Activated naive CD8-positive, alpha-beta T cell (primary cell): Measurements from ENCODE around the gene NIM1K.
"Not testable (repeated sequence)": the region's sequence is repeated elsewhere in the genome, so short reads cannot be mapped to it uniquely, and the experiment has no call there.

Source experiments
- H3K27ac Mint-ChIP-seq: one replicate; pipeline ENCODE4 v1.8.0; 2021; ENCODE audit warnings: mixed read lengths
- H3K27me3 Mint-ChIP-seq: one replicate; pipeline ENCODE4 v1.8.0; 2021; ENCODE audit warnings: mixed read lengths
- H3K36me3 Mint-ChIP-seq: one replicate; pipeline ENCODE4 v1.8.0; 2021; ENCODE audit warnings: mixed read lengths
- H3K4me1 Mint-ChIP-seq: one replicate; pipeline ENCODE4 v1.8.0; 2021; ENCODE audit warnings: low read depth, mixed read lengths
- H3K4me3 Mint-ChIP-seq: one replicate; pipeline ENCODE4 v1.8.0; 2021; ENCODE audit warnings: mild to moderate bottlenecking, mixed read lengths
- H3K9me3 Mint-ChIP-seq: one replicate; pipeline ENCODE4 v1.8.0; 2021; ENCODE audit warnings: low read depth, mixed read lengths

Gene NIM1K

GRCh38 chr5:43231977-43232376, 40.0 kb downstream of the NIM1K start:
- no peaks in the 10 kb centered on the region for H3K36me3 Mint-ChIP-seq
- H3K27ac Mint-ChIP-seq = no peak overlapping the region
- H3K27me3 Mint-ChIP-seq = no peaks in the 10 kb centered on the region
- H3K4me1 Mint-ChIP-seq = no peaks in the 10 kb centered on the region
- H3K4me3 Mint-ChIP-seq = no peak overlapping the region
- no peaks in the 10 kb centered on the region for H3K9me3 Mint-ChIP-seq

- Mint-ChIP-seq H3K27me3 (no peaks in the 10 kb centered on the region), H3K9me3 (no peaks in the 10 kb centered on the region), H3K4me3 (no peak overlapping the region), H3K36me3 (no peaks in the 10 kb centered on the region), H3K27ac (no peak overlapping the region), H3K4me1 (no peaks in the 10 kb centered on the region)
These were observed 41.2 kb downstream of the NIM1K start for GRCh38 chr5:43232943-43233833.

GRCh38 chr5:43233946-43234345, 41.9 kb downstream of the NIM1K start:
- no peaks in the 10 kb centered on the region for H3K36me3 Mint-ChIP-seq
- H3K9me3 Mint-ChIP-seq = no peaks in the 10 kb centered on the region
- H3K4me3 Mint-ChIP-seq = no peak overlapping the region
- no peak overlapping the region for H3K27ac Mint-ChIP-seq
- no peaks in the 10 kb centered on the region for H3K27me3 Mint-ChIP-seq
- H3K4me1 Mint-ChIP-seq = no peaks in the 10 kb centered on the region

GRCh38 chr5:43236653-43237355, 44.8 kb downstream of the NIM1K start:
- Mint-ChIP-seq H3K4me1 (no peaks in the 10 kb centered on the region), H3K36me3 (no peaks in the 10 kb centered on the region), H3K27me3 (peaks cover under 1% of the 10 kb centered on the region), H3K4me3 (no peak overlapping the region), H3K27ac (no peak overlapping the region), H3K9me3 (no peaks in the 10 kb centered on the region)

- no peaks in the 10 kb centered on the region for H3K4me1 Mint-ChIP-seq
- no peak overlapping the region for H3K27ac Mint-ChIP-seq
- no peaks in the 10 kb centered on the region for H3K36me3 Mint-ChIP-seq
- no peaks in the 10 kb centered on the region for H3K9me3 Mint-ChIP-seq
- peaks cover 8% of the 10 kb centered on the region for H3K27me3 Mint-ChIP-seq
- H3K4me3 Mint-ChIP-seq = no peak overlapping the region
These were observed 50.2 kb downstream of the NIM1K start for GRCh38 chr5:43242196-43242595.

- no peak overlapping the region for H3K4me3 Mint-ChIP-seq
- H3K27ac Mint-ChIP-seq = no peak overlapping the region
- no peaks in the 10 kb centered on the region for H3K9me3 Mint-ChIP-seq
- no peaks in the 10 kb centered on the region for H3K4me1 Mint-ChIP-seq
- H3K36me3 Mint-ChIP-seq = peaks cover 2% of the 10 kb centered on the region
- H3K27me3 Mint-ChIP-seq = peaks cover 11% of the 10 kb centered on the region
These were observed 51.2 kb downstream of the NIM1K start for GRCh38 chr5:43243270-43243669.

- Mint-ChIP-seq H3K27me3 (peaks cover 12% of the 10 kb centered on the region), H3K27ac (no peak overlapping the region), H3K4me1 (no peaks in the 10 kb centered on the region), H3K4me3 (no peak overlapping the region), H3K36me3 (peaks cover 3% of the 10 kb centered on the region), H3K9me3 (no peaks in the 10 kb centered on the region)
These were observed 53.0 kb downstream of the NIM1K start for GRCh38 chr5:43244823-43245565.

GRCh38 chr5:43245724-43246385, 53.8 kb downstream of the NIM1K start:
- Mint-ChIP-seq H3K36me3 (peaks cover 3% of the 10 kb centered on the region), H3K4me3 (no peak overlapping the region), H3K27ac (no peak overlapping the region), H3K4me1 (no peaks in the 10 kb centered on the region), H3K27me3 (peaks cover 12% of the 10 kb centered on the region), H3K9me3 (no peaks in the 10 kb centered on the region)

- Mint-ChIP-seq H3K27me3 (peaks cover 9% of the 10 kb centered on the region), H3K27ac (no peak overlapping the region), H3K9me3 (no peaks in the 10 kb centered on the region), H3K36me3 (peaks cover 3% of the 10 kb centered on the region), H3K4me3 (no peak overlapping the region), H3K4me1 (no peaks in the 10 kb centered on the region)
These were observed 59.7 kb downstream of the NIM1K start for GRCh38 chr5:43251754-43252153.

GRCh38 chr5:43255704-43256103, 63.7 kb downstream of the NIM1K start:
- H3K27ac Mint-ChIP-seq = no peak overlapping the region
- no peaks in the 10 kb centered on the region for H3K36me3 Mint-ChIP-seq
- H3K9me3 Mint-ChIP-seq = no peaks in the 10 kb centered on the region
- H3K27me3 Mint-ChIP-seq = peaks cover 5% of the 10 kb centered on the region
- no peaks in the 10 kb centered on the region for H3K4me1 Mint-ChIP-seq
- no peak overlapping the region for H3K4me3 Mint-ChIP-seq

GRCh38 chr5:43256261-43256966, 64.4 kb downstream of the NIM1K start:
- Mint-ChIP-seq H3K9me3 (no peaks in the 10 kb centered on the region), H3K27me3 (peaks cover 5% of the 10 kb centered on the region), H3K4me1 (no peaks in the 10 kb centered on the region), H3K4me3 (no peak overlapping the region), H3K36me3 (no peaks in the 10 kb centered on the region), H3K27ac (no peak overlapping the region)

GRCh38 chr5:43258116-43258515, 66.1 kb downstream of the NIM1K start:
- Mint-ChIP-seq H3K27ac (no peak overlapping the region), H3K27me3 (peaks cover 5% of the 10 kb centered on the region), H3K4me3 (no peak overlapping the region), H3K4me1 (no peaks in the 10 kb centered on the region), H3K36me3 (no peaks in the 10 kb centered on the region), H3K9me3 (no peaks in the 10 kb centered on the region)

- not testable (repeated sequence) for H3K4me3 Mint-ChIP-seq, H3K27ac Mint-ChIP-seq, H3K9me3 Mint-ChIP-seq, H3K36me3 Mint-ChIP-seq, H3K4me1 Mint-ChIP-seq
- H3K27me3 Mint-ChIP-seq = peaks cover 16% of the 10 kb centered on the region
These were observed 70.2 kb downstream of the NIM1K start for GRCh38 chr5:43262269-43262668.

GRCh38 chr5:43268188-43268820, 76.3 kb downstream of the NIM1K start:
- Mint-ChIP-seq H3K9me3 (peaks cover 10% of the 10 kb centered on the region), H3K27ac (no peak overlapping the region), H3K27me3 (peaks cover 18% of the 10 kb centered on the region), H3K36me3 (peaks cover 5% of the 10 kb centered on the region), H3K4me1 (no peaks in the 10 kb centered on the region), H3K4me3 (no peak overlapping the region)
